NCI-H128 (cell line): Measurements from ENCODE around the gene NKX2-2.
"Not testable (repeated sequence)": the region's sequence is repeated elsewhere in the genome, so short reads cannot be mapped to it uniquely, and the experiment has no call there.

Experiments
- DNase-seq: peaks from one replicate; lab custom pipeline; 2025; ENCODE audit not compliant: unreplicated experiment; lab: John Stamatoyannopoulos, UW

Gene NKX2-2

DNA sequence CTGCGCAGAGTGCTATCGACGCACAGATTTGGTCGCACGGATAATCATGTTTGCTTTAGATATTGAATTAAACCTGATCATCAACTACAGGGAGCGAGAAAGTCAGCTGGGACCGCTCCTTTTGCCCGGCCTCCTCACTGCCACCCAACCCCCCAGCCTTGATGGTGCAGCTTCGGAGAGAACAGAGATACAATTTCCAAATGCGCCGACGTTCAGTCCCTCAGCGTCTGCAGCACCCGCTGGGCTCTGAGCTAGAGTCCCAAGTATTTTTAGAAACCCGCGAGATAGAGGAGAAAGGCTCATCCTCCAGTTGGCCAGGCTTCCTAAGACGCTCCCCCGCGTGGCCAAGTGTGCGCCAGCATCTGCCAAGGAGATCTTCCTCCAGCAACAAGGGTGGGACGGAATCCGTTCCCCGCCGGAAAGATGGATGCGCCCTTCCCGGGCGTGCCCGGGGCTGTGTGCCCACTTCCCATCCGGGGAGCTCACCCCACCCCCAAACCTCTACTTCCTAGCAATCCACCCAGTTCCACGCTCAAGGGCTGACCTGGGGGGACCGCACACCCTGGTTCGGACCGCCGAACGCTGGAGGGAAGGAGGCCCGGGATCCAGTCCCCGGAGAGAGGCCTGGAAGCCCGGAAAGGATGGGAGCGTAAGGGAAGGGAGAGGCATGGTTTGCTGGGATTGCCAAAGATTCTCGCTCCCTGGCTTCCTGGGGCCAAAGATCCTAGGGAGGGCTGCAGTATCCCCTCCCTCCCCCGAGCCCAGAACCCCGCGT, 4.1 kb downstream of the NKX2-2 start:
- no peak for DNase-seq

GRCh38 chr20:21509079-21509596, 4.7 kb downstream of the NKX2-2 start:
- DNase-seq = no peak

DNA sequence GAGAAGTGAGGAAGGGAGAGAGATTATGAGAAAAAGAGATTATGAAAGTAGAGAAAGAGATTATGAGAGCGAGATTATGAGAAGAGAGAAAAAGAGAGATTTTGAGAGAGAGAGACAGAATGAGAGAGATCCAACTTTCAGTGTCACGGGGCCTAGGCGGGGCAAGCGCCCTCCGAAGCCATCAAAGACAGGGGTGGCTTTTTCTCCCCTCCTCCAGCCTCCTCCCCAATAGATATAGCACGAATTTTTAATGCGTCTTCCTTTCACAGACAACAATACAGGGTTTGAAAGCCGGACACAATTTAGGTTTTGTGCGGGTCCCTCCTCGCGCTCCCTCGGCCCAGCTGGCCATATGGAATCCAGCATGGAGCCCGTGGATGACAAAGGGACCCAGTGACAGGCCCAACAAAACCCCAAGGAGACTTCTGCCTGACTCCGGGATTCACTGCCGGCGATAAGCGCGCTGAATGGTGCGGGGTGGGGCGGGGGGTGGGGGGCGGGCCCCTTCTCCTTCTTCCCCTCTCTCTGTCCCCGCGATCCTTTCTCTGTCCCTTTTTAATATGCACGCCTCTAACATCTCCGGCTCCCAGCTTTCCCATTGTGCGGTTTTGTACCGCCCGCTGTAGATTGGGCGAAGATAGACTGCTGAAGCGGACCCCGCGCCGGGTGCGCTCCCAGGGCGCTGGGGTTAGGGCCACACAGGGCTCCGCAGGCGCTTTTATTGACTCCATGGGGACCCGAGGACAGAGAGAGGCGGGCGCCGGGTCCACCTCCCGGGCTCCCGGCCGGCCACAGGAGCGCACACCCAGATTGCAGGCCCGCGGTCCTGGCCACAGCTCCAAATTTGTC, 5.4 kb downstream of the NKX2-2 start:
- DNase-seq = no peak

- DNase-seq = no peak
Measured at GRCh38 chr20:21507400-21508229, 6.2 kb downstream of the NKX2-2 start.

DNA sequence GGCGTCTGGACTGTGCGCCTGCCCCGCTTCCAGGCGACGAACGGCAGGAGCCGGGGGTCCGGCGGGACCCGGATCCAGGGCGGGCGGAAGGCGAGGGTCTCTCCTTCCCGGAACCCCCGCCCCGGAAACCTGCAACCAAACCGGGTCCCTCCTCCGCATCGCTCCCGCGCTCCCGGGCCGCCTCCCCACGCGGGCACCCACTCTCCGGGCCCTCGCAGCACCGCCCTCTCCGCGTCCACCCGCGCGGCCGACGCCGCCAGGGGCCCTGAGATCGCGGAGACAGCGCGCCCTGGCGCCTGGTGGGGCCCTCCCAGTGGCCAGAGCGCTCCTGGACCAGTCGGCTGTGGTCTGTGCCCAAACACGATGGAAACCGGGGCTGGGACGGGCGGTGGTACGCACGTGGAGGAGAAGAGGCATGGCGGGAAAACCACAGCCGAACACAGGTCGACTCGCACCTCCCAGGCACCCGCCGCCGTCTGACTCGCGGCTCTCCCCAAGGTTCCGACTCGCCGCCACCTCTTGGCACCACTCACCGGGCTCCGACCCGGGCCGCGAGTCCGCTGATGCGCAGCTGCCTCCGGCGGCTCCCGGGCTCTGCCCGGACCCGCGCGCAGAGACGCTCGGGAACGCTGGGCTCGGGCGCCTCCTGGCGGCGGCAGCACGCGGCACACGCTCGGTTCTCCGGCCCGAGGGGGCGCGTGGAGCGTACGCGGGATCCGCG, 7.9 kb downstream of the NKX2-2 start:
- DNase-seq = no peak

DNA sequence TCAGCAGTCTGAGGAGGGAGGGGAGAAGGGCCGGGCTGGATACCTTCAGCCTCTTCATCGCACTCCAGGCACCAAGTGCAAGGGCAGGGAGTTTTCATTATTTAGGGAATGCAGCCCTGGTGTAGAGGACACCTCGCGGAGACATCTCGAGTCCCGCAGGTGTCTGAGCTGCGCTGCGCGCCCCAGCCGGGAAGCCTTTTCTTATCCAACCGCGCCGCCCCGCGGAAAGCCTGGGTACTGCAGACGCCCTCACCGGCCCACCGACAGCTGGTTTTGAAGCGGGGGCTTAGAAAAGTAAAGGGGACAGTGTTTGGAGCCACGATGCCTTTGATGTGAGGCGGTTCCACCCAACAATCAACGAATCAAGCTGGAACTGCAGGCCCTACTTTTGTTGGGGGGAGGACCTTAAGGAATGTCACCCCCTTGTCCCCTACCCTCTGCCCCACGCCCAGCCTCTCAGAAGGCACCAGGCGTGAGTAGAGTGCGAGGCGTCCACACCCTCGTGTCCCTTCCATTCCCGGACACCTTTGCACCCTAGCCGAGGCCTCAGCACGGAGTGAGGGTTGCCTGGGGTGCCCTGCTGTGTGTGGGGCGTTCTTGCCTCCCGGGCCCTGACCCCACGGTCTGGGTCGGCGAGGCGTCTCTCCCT, 8.6 kb downstream of the NKX2-2 start:
- no peak for DNase-seq

GRCh38 chr20:21504323-21504722, 9.5 kb downstream of the NKX2-2 start:
- no peak for DNase-seq

GRCh38 chr20:21503345-21503744, 10.5 kb downstream of the NKX2-2 start:
- DNase-seq = no peak

- no peak for DNase-seq
Measured at GRCh38 chr20:21501184-21501583, 12.7 kb downstream of the NKX2-2 start.

GRCh38 chr20:21500599-21500998, 13.3 kb downstream of the NKX2-2 start:
- DNase-seq = no peak

GRCh38 chr20:21499641-21500040, 14.2 kb downstream of the NKX2-2 start:
- DNase-seq = no peak

DNA sequence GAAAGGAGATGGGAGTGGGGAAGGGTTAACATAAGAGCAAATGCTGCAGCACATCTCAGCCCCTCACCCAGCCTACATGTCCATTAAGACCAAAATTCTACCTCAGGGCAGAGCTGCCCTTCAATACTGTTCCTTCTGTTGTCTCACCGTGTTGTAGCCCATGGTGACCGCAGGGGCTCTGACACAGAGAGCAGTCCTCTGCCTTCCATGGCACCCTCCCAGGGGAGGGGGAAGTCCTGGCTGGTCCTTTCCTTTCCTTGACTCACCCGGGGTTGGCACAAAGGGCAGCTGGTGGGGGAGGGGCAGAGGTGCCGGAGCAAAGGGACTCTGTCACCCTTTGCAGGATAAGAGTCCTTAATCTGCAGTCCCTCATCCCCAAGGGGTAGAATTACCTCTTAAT, 15.2 kb downstream of the NKX2-2 start:
- DNase-seq = no peak

DNA sequence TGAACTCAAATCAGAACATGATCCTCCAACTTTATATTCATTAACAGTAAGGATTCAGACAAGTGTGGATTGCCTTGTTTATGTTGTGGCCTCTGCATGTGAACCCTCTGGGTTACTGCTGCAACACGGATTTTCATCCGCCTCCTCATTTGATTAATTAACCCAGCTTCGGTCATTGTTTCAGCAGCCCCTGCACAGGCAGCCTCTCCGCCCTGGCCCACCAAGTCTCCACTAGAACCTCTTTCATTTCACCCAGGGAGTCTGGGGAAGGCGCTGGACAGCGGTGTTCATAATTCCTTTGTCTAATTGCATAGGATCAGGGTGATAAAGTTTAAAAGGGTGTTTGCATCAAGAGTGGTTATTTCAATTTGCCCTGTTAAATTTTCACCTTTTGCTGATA, 15.7 kb downstream of the NKX2-2 start:
- DNase-seq = no peak

- no peak for DNase-seq
Measured at GRCh38 chr20:21496452-21496851, 17.4 kb downstream of the NKX2-2 start.

GRCh38 chr20:21493049-21493448, 20.8 kb downstream of the NKX2-2 start:
- no peak for DNase-seq

DNA sequence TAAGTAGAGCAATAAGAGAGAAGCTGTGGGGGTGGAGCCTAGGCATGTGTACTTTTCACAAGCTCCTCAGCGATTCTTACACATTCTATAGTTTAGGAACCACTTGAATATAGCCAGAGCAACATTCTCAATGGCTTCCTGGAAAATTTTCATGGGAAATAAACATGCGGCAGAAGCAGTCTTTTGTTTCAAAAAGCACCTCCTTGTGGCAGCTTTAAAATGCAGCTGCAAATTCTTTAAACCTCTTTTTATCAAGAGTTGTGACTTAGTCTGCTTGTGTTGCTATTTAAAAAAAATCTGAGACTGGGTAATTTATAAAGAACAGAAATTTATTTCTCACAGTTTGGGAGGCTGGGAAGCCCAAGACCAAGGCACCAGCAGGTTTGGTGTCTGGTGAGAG, 23.8 kb downstream of the NKX2-2 start:
- DNase-seq = no peak

DNA sequence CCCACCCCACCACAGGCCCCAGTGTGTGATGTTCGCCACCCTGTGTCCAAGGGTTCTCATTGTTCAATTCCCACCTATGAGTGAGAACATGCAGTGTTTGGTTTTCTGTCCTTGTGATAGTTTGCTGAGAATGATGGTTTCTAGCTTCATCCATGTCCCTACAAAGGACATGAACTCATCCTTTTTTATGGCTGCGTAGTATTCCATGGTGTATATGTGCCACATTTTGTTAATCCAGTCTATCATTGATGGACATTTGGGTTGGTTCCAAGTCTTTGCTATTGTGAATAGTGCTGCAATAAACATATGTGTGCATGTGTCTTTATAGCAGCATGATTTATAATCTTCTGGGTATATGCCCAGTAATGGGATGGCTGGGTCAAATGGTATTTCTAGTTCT, 33.7 kb downstream of the NKX2-2 start:
- not testable (repeated sequence) for DNase-seq

- DNase-seq = no peak
Measured at GRCh38 chr20:21465799-21466198, 48.1 kb downstream of the NKX2-2 start.

- DNase-seq = no peak
Measured at GRCh38 chr20:21464916-21465315, 48.9 kb downstream of the NKX2-2 start.
